IMR-90 (cell line): Measurements from ENCODE around the gene CNDP1. TPM values are rescaled to one million over a fixed set of nuclear protein-coding genes. Genes with fewer than 3 reads are reported as not detected.
A peak's percentile ranks its signal among the peaks of the same experiment; 100 is the strongest.

Experiments
- ATAC-seq: fragments of 200-7000 bp; cut with Tn5 transposase; 2 replicates; pipeline ENCODE4 v1.9.1; 2020; ENCODE audit warnings: low read depth, mild to moderate bottlenecking, moderate library complexity
- BruUV-seq: library from RNA; stranded (reverse); fragments of 400-500 nt; replicated peaks from 2 replicates; lab custom pipeline; 2021; lab: Mats Ljungman, UMichigan
- CTCF ChIA-PET: fragments of 300-600 bp; formaldehyde crosslinking; extraction: SDS; loops from one replicate; lab custom pipeline; 2021; ENCODE audit warnings: antibody characterized with exemption; lab: Yijun Ruan, JAX
- POLR2A ChIA-PET: fragments of 300-600 bp; sonication (Branson Sonifier 250); formaldehyde crosslinking; loops from one replicate; lab custom pipeline; 2022; ENCODE audit warnings: antibody characterized with exemption; ENCODE audit not compliant: unreplicated experiment; lab: Charles Lee
- DNase-seq: peaks from one replicate; pipeline ENCODE4 v3.0.0; 2013
- H2AFZ ChIP-seq: replicated peaks from 2 replicates; pipeline ENCODE3; 2013; ENCODE audit warnings: low read length, mild to moderate bottlenecking; ENCODE audit not compliant: poor library complexity
- H2AK5ac ChIP-seq: 2 replicates; pipeline ENCODE4 v1.6.1; 2013; ENCODE audit warnings: low read depth, low read length, inconsistent platforms
- H2AK9ac ChIP-seq: replicated peaks from 2 replicates; pipeline ENCODE3; 2013; ENCODE audit warnings: mild to moderate bottlenecking, low read depth, low read length, moderate library complexity; ENCODE audit not compliant: poor library complexity
- H2BK120ac ChIP-seq: 2 replicates; pipeline ENCODE4 v1.6.1; 2013; ENCODE audit warnings: low read depth, low read length, inconsistent platforms
- H2BK15ac ChIP-seq: 3 replicates; pipeline ENCODE4 v1.6.1; 2013; ENCODE audit warnings: low read depth, low read length, inconsistent platforms
- H2BK20ac ChIP-seq: 2 replicates; pipeline ENCODE4 v1.6.1; 2013; ENCODE audit warnings: low read depth, mild to moderate bottlenecking, inconsistent platforms, low read length, moderate library complexity
- H2BK5ac ChIP-seq: 2 replicates; pipeline ENCODE4 v1.6.1; 2013; ENCODE audit warnings: mild to moderate bottlenecking, low read depth, low read length, inconsistent platforms; ENCODE audit not compliant: poor library complexity, severe bottlenecking
- H3K14ac ChIP-seq: replicated peaks from 2 replicates; pipeline ENCODE4 v1.6.1; 2013; ENCODE audit warnings: low read depth, low read length, inconsistent platforms
- H3K18ac ChIP-seq: 2 replicates; pipeline ENCODE4 v1.6.1; 2013; ENCODE audit warnings: low read depth, low read length, control low read depth
- H3K23ac ChIP-seq: 2 replicates; pipeline ENCODE4 v1.6.1; 2013; ENCODE audit warnings: low read depth, low read length, inconsistent platforms
- H3K27ac ChIP-seq: 2 replicates; pipeline ENCODE4 v1.5.1; 2013; ENCODE audit warnings: mild to moderate bottlenecking, control low read depth, low read length; ENCODE audit not compliant: insufficient read depth
- H3K27me3 ChIP-seq: 2 replicates; pipeline ENCODE4 v1.6.1; 2013; ENCODE audit warnings: low read length; ENCODE audit not compliant: control insufficient read depth, insufficient read depth
- H3K36me3 ChIP-seq: 2 replicates; pipeline ENCODE4 v1.6.1; 2013; ENCODE audit warnings: low read length, mixed read lengths; ENCODE audit not compliant: control insufficient read depth, insufficient read depth
- H3K4ac ChIP-seq: 2 replicates; pipeline ENCODE4 v1.6.1; 2013; ENCODE audit warnings: low read depth, low read length, inconsistent platforms
- H3K4me1 ChIP-seq: 2 replicates; pipeline ENCODE4 v1.6.1; 2013; ENCODE audit warnings: low read length, mixed read lengths; ENCODE audit not compliant: control insufficient read depth, insufficient read depth
- H3K4me2 ChIP-seq: 2 replicates; pipeline ENCODE4 v1.6.1; 2013; ENCODE audit warnings: low read depth, mild to moderate bottlenecking, control low read depth, low read length, moderate library complexity
- H3K4me3 ChIP-seq: 2 replicates; pipeline ENCODE4 v1.5.1; 2013; ENCODE audit warnings: low read depth, mild to moderate bottlenecking, control low read depth, low read length, moderate library complexity; ENCODE audit not compliant: insufficient read depth
- H3K56ac ChIP-seq: 2 replicates; pipeline ENCODE4 v1.6.1; 2013; ENCODE audit warnings: low read length, inconsistent platforms; ENCODE audit not compliant: insufficient read depth; ENCODE audit errors: extremely low read depth
- H3K79me1 ChIP-seq, 2 experiments: 2 replicates each; pipeline ENCODE4 v1.6.1; 2013; ENCODE audit warnings: low read length in 2 of 2, inconsistent platforms in 1 of 2, low read depth in 1 of 2
- H3K9ac ChIP-seq: 2 replicates; pipeline ENCODE4 v1.6.1; 2013; ENCODE audit warnings: low read depth, low read length, control low read depth
- H3K9me1 ChIP-seq: 2 replicates; pipeline ENCODE4 v1.6.1; 2013; ENCODE audit warnings: low read length, inconsistent platforms; ENCODE audit not compliant: insufficient read depth
- H3K9me3 ChIP-seq: 2 replicates; pipeline ENCODE4 v1.6.1; 2013; ENCODE audit warnings: low read length; ENCODE audit not compliant: control insufficient read depth, insufficient read depth
- H4K20me1 ChIP-seq: 2 replicates; pipeline ENCODE4 v1.6.1; 2013; ENCODE audit warnings: low read length, inconsistent platforms; ENCODE audit not compliant: insufficient read depth
- H4K5ac ChIP-seq: 2 replicates; pipeline ENCODE4 v1.6.1; 2013; ENCODE audit warnings: mild to moderate bottlenecking, low read depth, low read length, control low read depth
- H4K8ac ChIP-seq, 2 experiments: 2 replicates each; pipeline ENCODE4 v1.6.1; 2013; ENCODE audit warnings: low read depth in 2 of 2, low read length in 2 of 2, control low read depth in 1 of 2, inconsistent platforms in 1 of 2
- H4K91ac ChIP-seq: 2 replicates; pipeline ENCODE4 v1.6.1; 2013; ENCODE audit warnings: low read depth, low read length, inconsistent platforms; ENCODE audit not compliant: insufficient read depth
- BHLHE40 ChIP-seq: fragments of 150-350 bp; IDR thresholded peaks from 2 replicates; pipeline ENCODE4 v1.6.1; 2016; ENCODE audit warnings: mild to moderate bottlenecking, low read depth, low read length
- CEBPB ChIP-seq: IDR thresholded peaks from 2 replicates; pipeline ENCODE4 v1.6.1; 2012; ENCODE audit warnings: low read depth, low read length, improper control_type of control experiment
- CHD1 ChIP-seq: IDR thresholded peaks from 2 replicates; pipeline ENCODE4 v1.6.1; 2012; ENCODE audit warnings: low read depth, low read length, improper control_type of control experiment
- CTCF ChIP-seq: conservative IDR thresholded peaks from 2 replicates; pipeline ENCODE4 v1.5.1; 2012; ENCODE audit warnings: mild to moderate bottlenecking, low read depth, low read length, improper control_type of control experiment
- FOS ChIP-seq: fragments of 150-350 bp; IDR thresholded peaks from 2 replicates; pipeline ENCODE4 v1.6.1; 2016; ENCODE audit warnings: low read depth, low read length
- MAFK ChIP-seq: IDR thresholded peaks from 2 replicates; pipeline ENCODE4 v1.6.1; 2012; ENCODE audit warnings: low read depth, low read length, improper control_type of control experiment
- MAZ ChIP-seq: IDR thresholded peaks from 2 replicates; pipeline ENCODE4 v1.6.1; 2012; ENCODE audit warnings: low read depth, mild to moderate bottlenecking, low read length, improper control_type of control experiment, moderate library complexity, borderline replicate concordance
- MXI1 ChIP-seq: IDR thresholded peaks from 2 replicates; pipeline ENCODE4 v1.6.1; 2012; ENCODE audit warnings: low read depth, mild to moderate bottlenecking, low read length, moderate library complexity, borderline replicate concordance
- NFE2L2 ChIP-seq: fragments of 150-350 bp; IDR thresholded peaks from 2 replicates; pipeline ENCODE4 v1.6.1; 2016; ENCODE audit warnings: low read depth, mild to moderate bottlenecking, low read length
- POLR2A ChIP-seq: IDR thresholded peaks from 2 replicates; pipeline ENCODE4 v1.6.1; 2012; ENCODE audit warnings: mild to moderate bottlenecking, low read depth, low read length
- RAD21 ChIP-seq: IDR thresholded peaks from 2 replicates; pipeline ENCODE4 v1.6.1; 2012; ENCODE audit warnings: low read length, improper control_type of control experiment
- RCOR1 ChIP-seq: IDR thresholded peaks from 2 replicates; pipeline ENCODE4 v1.6.1; 2012; ENCODE audit warnings: mild to moderate bottlenecking, low read length, improper control_type of control experiment; ENCODE audit not compliant: insufficient replicate concordance
- RFX5 ChIP-seq: IDR thresholded peaks from 2 replicates; pipeline ENCODE4 v1.8.0; 2012; ENCODE audit warnings: low read depth, mild to moderate bottlenecking, low read length, moderate library complexity
- SMC3 ChIP-seq: fragments of 150-350 bp; IDR thresholded peaks from 2 replicates; pipeline ENCODE4 v1.6.1; 2016; ENCODE audit warnings: low read depth, mild to moderate bottlenecking, antibody characterized with exemption, low read length, moderate library complexity
- USF2 ChIP-seq: fragments of 150-350 bp; IDR thresholded peaks from 2 replicates; pipeline ENCODE4 v1.6.1; 2017; ENCODE audit warnings: mild to moderate bottlenecking, antibody characterized with exemption, low read length, low read depth
- WGBS, 2 experiments: methylation state at CpG; one replicate each; pipeline versions ENCODE4 v1.1.5 to v1.1.7; 2013; ENCODE audit warnings: missing lambda C conversion rate in 2 of 2; ENCODE audit not compliant: insufficient read length in 1 of 2; ENCODE audit errors: extremely low coverage in 2 of 2; 5-methylcytosine and 5-hydroxymethylcytosine counted together
- dilution Hi-C: fragments of 300-500 bp; cut with HindIII; formaldehyde crosslinking; loops from one replicate; pipeline ENCODE4 v1.14.3; 2018; ENCODE audit warnings: low sequenced_read_pairs; ENCODE audit not compliant: unreplicated experiment
- in situ Hi-C: fragments of 300-500 bp; cut with MboI; formaldehyde crosslinking; loops from 3 replicates; pipeline ENCODE4 v1.14.3; 2019; ENCODE audit warnings: low sequenced_read_pairs, inconsistent platforms, mixed read lengths
- intact Hi-C: fragments of 100-400 bp; cut with micrococcal nuclease; formaldehyde crosslinking; loops from 2 replicates; pipeline ENCODE4 v1.10.0; 2022
- polyA plus RNA-seq, 3 experiments: library from polyadenylated mRNA; depleted of rRNA; stranded (reverse); fragments of >200 nt; gene quantifications; 2 replicates each; pipeline ENCODE4 v1.2.3, GENCODE V29; 2012; ENCODE audit warnings: low replicate concordance in 1 of 3
- total RNA-seq: library from RNA; depleted of rRNA; stranded (reverse); fragments of >200 nt; gene quantifications from 2 replicates; pipeline ENCODE4 v1.2.3, GENCODE V29; 2012
- TF ChIP-seq, protein P1 (sequence below): fragments of 150-350 bp; IDR thresholded peaks from 2 replicates; pipeline ENCODE4 v1.6.1; 2016; ENCODE audit warnings: low read depth, mild to moderate bottlenecking, low read length, moderate library complexity, borderline replicate concordance

The CNDP1 gene
- total and polyA plus RNA-seq, 2 of the 4 experiments (the other 2 are of a cell fraction), result not detected

DNA sequence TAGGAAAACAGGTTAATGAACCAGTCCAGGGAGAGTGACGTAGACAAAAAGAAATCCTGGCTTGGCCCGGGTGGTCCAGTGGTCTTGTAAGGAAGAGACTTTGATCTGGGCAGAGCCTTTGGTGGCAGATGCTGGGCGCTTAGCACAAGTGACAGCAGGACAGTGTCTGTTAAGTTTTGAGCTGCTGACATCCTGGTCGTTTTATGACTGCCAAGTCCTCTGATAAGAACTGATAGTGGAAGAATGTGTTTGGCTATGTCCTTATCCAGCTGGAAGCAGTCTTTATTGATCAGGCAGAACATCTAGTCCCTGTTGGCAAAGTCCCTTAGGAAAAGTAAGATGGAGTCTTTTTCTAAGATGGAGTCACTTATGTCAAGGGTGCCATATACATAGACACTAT, 36.0 kb downstream of the CNDP1 start:
- DNase-seq (no peak), ATAC-seq (no peak)
- Histone ChIP-seq H2BK120ac (no peak overlapping the region), H3K9me1 (no peaks in the 10 kb centered on the region), H3K36me3 (no peaks in the 10 kb centered on the region), H3K4me1 (no peaks in the 10 kb centered on the region), H2AK5ac (no peak overlapping the region), H2AK9ac (no peak overlapping the region), H2BK5ac (no peak overlapping the region), H3K27ac (no peak overlapping the region), H2BK15ac (no peak overlapping the region), H4K8ac (no peak overlapping the region), H3K79me1 (no peaks in the 10 kb centered on the region), H2BK20ac (no peak overlapping the region), H2AFZ (peak overlapping the region; percentile 33), H3K18ac (no peak overlapping the region), H3K23ac (no peak overlapping the region), H3K9ac (no peak overlapping the region), H4K91ac (no peak overlapping the region), H3K4ac (no peak overlapping the region), H4K20me1 (no peaks in the 10 kb centered on the region), H3K27me3 (peaks cover 11% of the 10 kb centered on the region), H3K14ac (no peak overlapping the region), H3K4me2 (no peak overlapping the region), H3K9me3 (0 out of 2 replicates have a peak, but pooled peaks cover 3% of the 10 kb centered on the region), H3K4me3 (no peak overlapping the region), H4K5ac (no peak overlapping the region), H3K56ac (no peak overlapping the region)
- 22% methylated on average over 3 of the region's 4 CpGs; no CpG with 5 or more reads in 1 of the 2 experiments for WGBS, 2 experiments
- TF ChIP-seq MAFK (no peak), NFE2L2 (no peak), RCOR1 (no peak), POLR2A (no peak), USF2 (no peak), CHD1 (no peak), RFX5 (no peak), CEBPB (no peak), BHLHE40 (no peak), SMC3 (no peak), CTCF (no peak), RAD21 (no peak), MXI1 (no peak), MAZ (no peak), FOS (no peak)
- TF ChIP-seq, protein P1, sequence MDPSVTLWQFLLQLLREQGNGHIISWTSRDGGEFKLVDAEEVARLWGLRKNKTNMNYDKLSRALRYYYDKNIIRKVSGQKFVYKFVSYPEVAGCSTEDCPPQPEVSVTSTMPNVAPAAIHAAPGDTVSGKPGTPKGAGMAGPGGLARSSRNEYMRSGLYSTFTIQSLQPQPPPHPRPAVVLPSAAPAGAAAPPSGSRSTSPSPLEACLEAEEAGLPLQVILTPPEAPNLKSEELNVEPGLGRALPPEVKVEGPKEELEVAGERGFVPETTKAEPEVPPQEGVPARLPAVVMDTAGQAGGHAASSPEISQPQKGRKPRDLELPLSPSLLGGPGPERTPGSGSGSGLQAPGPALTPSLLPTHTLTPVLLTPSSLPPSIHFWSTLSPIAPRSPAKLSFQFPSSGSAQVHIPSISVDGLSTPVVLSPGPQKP, result no peak
- CTCF ChIA-PET, result interaction anchor here (1.0 to 1.1 kb wide), 2 partner anchors 12 to 18 kb away, joined by 3 read pairs; no protein-coding TSS in a partner anchor
- intact Hi-C loops, result no loop called here
- dilution Hi-C loops, result no loop called here
- in situ Hi-C loops, result loop anchor here (25.0 kb wide), 1 partner anchor 358 kb away; no protein-coding TSS in a partner anchor
- POLR2A ChIA-PET, result interaction anchor here (0.5 kb wide), 1 partner anchor 70 kb away, joined by 5 read pairs; no protein-coding TSS in a partner anchor
- BruUV-seq, result no TSS peak
